Trophoblast cell (in vitro differentiated cells and primary cell): ENCODE data around the gene HOXC6. TPM values are rescaled to one million over a fixed set of nuclear protein-coding genes. Genes with fewer than 3 reads are reported as not detected.
A peak's percentile ranks its signal among the peaks of the same experiment; 100 is the strongest.

Experiments used
- DNase-seq, 2 donors: peaks; one replicate each; pipeline ENCODE4 v3.0.0-alpha.2; 2016
- H2AFZ ChIP-seq: 2 replicates; pipeline ENCODE4 v1.6.1; 2013; ENCODE audit warnings: low read length, moderate library complexity, mild to moderate bottlenecking; ENCODE audit not compliant: insufficient read depth, poor library complexity
- H2AK5ac ChIP-seq: 2 replicates; pipeline ENCODE4 v1.6.1; 2013; ENCODE audit warnings: mild to moderate bottlenecking, low read length
- H2BK120ac ChIP-seq: 2 replicates; pipeline ENCODE4 v1.6.1; 2013; ENCODE audit warnings: low read length, mild to moderate bottlenecking, moderate library complexity; ENCODE audit not compliant: insufficient read depth, poor library complexity
- H2BK12ac ChIP-seq: 2 replicates; pipeline ENCODE4 v1.6.1; 2013; ENCODE audit warnings: mild to moderate bottlenecking, low read length, moderate library complexity
- H2BK5ac ChIP-seq: 2 replicates; pipeline ENCODE4 v1.6.1; 2013; ENCODE audit warnings: low read length, low read depth, moderate library complexity, mild to moderate bottlenecking; ENCODE audit not compliant: poor library complexity
- H3K14ac ChIP-seq: 2 replicates; pipeline ENCODE4 v1.6.1; 2013; ENCODE audit warnings: mild to moderate bottlenecking, low read length
- H3K18ac ChIP-seq: 2 replicates; pipeline ENCODE4 v1.6.1; 2013; ENCODE audit warnings: mild to moderate bottlenecking, low read length
- H3K23ac ChIP-seq: 2 replicates; pipeline ENCODE4 v1.6.1; 2013; ENCODE audit warnings: low read length
- H3K27ac ChIP-seq: 2 replicates; pipeline ENCODE4 v1.5.1; 2013; ENCODE audit warnings: low read depth, mild to moderate bottlenecking, inconsistent platforms, low read length, moderate library complexity
- H3K27me3 ChIP-seq: 2 replicates; pipeline ENCODE4 v1.6.1; 2013; ENCODE audit warnings: inconsistent platforms, mild to moderate bottlenecking, low read length, moderate library complexity; ENCODE audit not compliant: insufficient read depth
- H3K36me3 ChIP-seq, 2 experiments: 1 replicate in 1 of 2; 2 replicates in 1 of 2; pipeline ENCODE4 v1.6.1; 2013; ENCODE audit warnings: low read length in 2 of 2, mild to moderate bottlenecking in 2 of 2, moderate library complexity in 1 of 2; ENCODE audit not compliant: insufficient read depth in 2 of 2, control insufficient read depth in 1 of 2
- H3K4ac ChIP-seq: 2 replicates; pipeline ENCODE4 v1.6.1; 2013; ENCODE audit warnings: low read depth, mild to moderate bottlenecking, low read length, moderate library complexity
- H3K4me1 ChIP-seq, 2 experiments: 1 replicate in 1 of 2; 2 replicates in 1 of 2; pipeline ENCODE4 v1.6.1; 2013; ENCODE audit warnings: low read length in 2 of 2, mild to moderate bottlenecking in 2 of 2, moderate library complexity in 1 of 2; ENCODE audit not compliant: insufficient read depth in 2 of 2, control insufficient read depth in 1 of 2
- H3K4me2 ChIP-seq: 2 replicates; pipeline ENCODE4 v1.6.1; 2013; ENCODE audit warnings: inconsistent platforms, mild to moderate bottlenecking, low read length, moderate library complexity
- H3K4me3 ChIP-seq: 2 replicates; pipeline ENCODE4 v1.5.1; 2013; ENCODE audit warnings: mild to moderate bottlenecking, low read depth, low read length, inconsistent platforms
- H3K79me1 ChIP-seq: one replicate; pipeline ENCODE4 v1.6.1; 2013; ENCODE audit warnings: low read length
- H3K79me2 ChIP-seq: 2 replicates; pipeline ENCODE4 v1.6.1; 2013; ENCODE audit warnings: low read length, mild to moderate bottlenecking; ENCODE audit not compliant: control insufficient read depth, insufficient read depth, poor library complexity
- H3K9ac ChIP-seq: 2 replicates; pipeline ENCODE4 v1.6.1; 2013; ENCODE audit warnings: mild to moderate bottlenecking, low read length
- H3K9me3 ChIP-seq: 2 replicates; pipeline ENCODE4 v1.6.1; 2013; ENCODE audit warnings: low read depth, mild to moderate bottlenecking, control low read depth, inconsistent platforms, low read length; ENCODE audit not compliant: insufficient read depth
- H4K12ac ChIP-seq: 2 replicates; pipeline ENCODE4 v1.6.1; 2013; ENCODE audit warnings: low read depth, mild to moderate bottlenecking, low read length, moderate library complexity
- H4K8ac ChIP-seq: 2 replicates; pipeline ENCODE4 v1.6.1; 2013; ENCODE audit warnings: low read depth, mild to moderate bottlenecking, low read length, moderate library complexity
- H4K91ac ChIP-seq: one replicate; pipeline ENCODE4 v1.6.1; 2013; ENCODE audit warnings: low read depth, mild to moderate bottlenecking, low read length, moderate library complexity
- WGBS: extraction: QIAGEN DNeasy Blood & Tissue Kit; methylation state at CpG from one replicate; pipeline ENCODE4 v1.1.7; 2013; ENCODE audit warnings: missing lambda C conversion rate; ENCODE audit not compliant: insufficient read length, insufficient coverage; ENCODE audit errors: extremely low coverage; 5-methylcytosine and 5-hydroxymethylcytosine counted together
- polyA plus RNA-seq: library from polyadenylated mRNA; stranded (reverse); fragments of 200-250 nt; gene quantifications from 2 replicates; pipeline ENCODE4 v1.2.3, GENCODE V29; 2013

Gene HOXC6
- polyA plus RNA-seq: 0.10 and 0.25 TPM in 2 replicates

- peak; percentile 26 to 55 for DNase-seq
- H2AFZ ChIP-seq: no peak within 1 kb of the TSS
- H3K9ac ChIP-seq: no peak within 1 kb of the TSS
- H2BK120ac ChIP-seq: no peak within 1 kb of the TSS
- peak within 1 kb of the TSS; percentile 20 for H3K4me2 ChIP-seq
- no peak within 1 kb of the TSS for H3K4ac ChIP-seq
- H2AK5ac ChIP-seq: no peak within 1 kb of the TSS
- no peak within 1 kb of the TSS for H3K14ac ChIP-seq
- no CpG with 5 or more reads among the region's 36 CpGs for WGBS
- H3K4me3 ChIP-seq: no peak within 1 kb of the TSS
- H2BK5ac ChIP-seq: no peak within 1 kb of the TSS
- H2BK12ac ChIP-seq: no peak within 1 kb of the TSS
- no peak within 1 kb of the TSS for H4K12ac ChIP-seq
- no peak within 1 kb of the TSS for H3K23ac ChIP-seq
- H4K91ac ChIP-seq: no peak within 1 kb of the TSS
- no peaks in the 10 kb centered on the region for H3K79me1 ChIP-seq
- no peaks in the 10 kb centered on the region for H3K79me2 ChIP-seq
- H3K36me3 ChIP-seq: no peaks in the 10 kb centered on the region
- peaks cover 84% of the 10 kb centered on the region for H3K27me3 ChIP-seq
- peaks cover 4% of the 10 kb centered on the region for H3K9me3 ChIP-seq
- no peak within 1 kb of the TSS for H4K8ac ChIP-seq
- H3K18ac ChIP-seq: no peak within 1 kb of the TSS
- H3K27ac ChIP-seq: no peak within 1 kb of the TSS
- H3K4me1 ChIP-seq: peaks cover 3 to 5% of the 10 kb centered on the region in 2 experiments
Measured at GRCh38 chr12:54028314-54029201, at the start of gene HOXC6. Gene HOXC6, plus strand, starts transcription at chr12:54028440. Its CDS starts 82 bp downstream, at chr12:54028522.

GRCh38 chr12:53978477-53979356, 49.5 kb upstream of the HOXC6 start:
- H3K27me3 ChIP-seq: peaks cover 89% of the 10 kb centered on the region
- H2BK12ac ChIP-seq: no peak overlapping the region
- no peak overlapping the region for H4K91ac ChIP-seq
- H4K12ac ChIP-seq: no peak overlapping the region
- H3K36me3 ChIP-seq: no peaks in the 10 kb centered on the region
- no CpG with 5 or more reads among the region's 15 CpGs for WGBS
- no peak overlapping the region for H3K23ac ChIP-seq
- no peak overlapping the region for H3K18ac ChIP-seq
- no peak overlapping the region for H3K4me2 ChIP-seq
- H3K14ac ChIP-seq: no peak overlapping the region
- H3K4me3 ChIP-seq: no peak overlapping the region
- peaks cover 24% of the 10 kb centered on the region for H3K9me3 ChIP-seq
- H3K4me1 ChIP-seq: peaks cover 2 to 5% of the 10 kb centered on the region in 2 experiments
- H3K79me1 ChIP-seq: no peaks in the 10 kb centered on the region
- H2BK120ac ChIP-seq: no peak overlapping the region
- H2AK5ac ChIP-seq: no peak overlapping the region
- H2AFZ ChIP-seq: no peak overlapping the region
- H4K8ac ChIP-seq: no peak overlapping the region
- no peak for DNase-seq
- H3K79me2 ChIP-seq: no peaks in the 10 kb centered on the region
- H2BK5ac ChIP-seq: no peak overlapping the region
- H3K4ac ChIP-seq: no peak overlapping the region
- H3K9ac ChIP-seq: no peak overlapping the region
- H3K27ac ChIP-seq: no peak overlapping the region

- Histone ChIP-seq H2AK5ac (no peak overlapping the region), H4K91ac (no peak overlapping the region), H3K23ac (no peak overlapping the region), H3K27me3 (peaks cover 90% of the 10 kb centered on the region), H2BK12ac (no peak overlapping the region), H2BK5ac (no peak overlapping the region), H3K9me3 (peaks cover 32% of the 10 kb centered on the region), H3K14ac (no peak overlapping the region), H4K8ac (no peak overlapping the region), H3K4me2 (no peak overlapping the region), H3K4me1 (peaks cover 0 to 4% of the 10 kb centered on the region in 2 experiments), H3K27ac (no peak overlapping the region), H3K9ac (no peak overlapping the region), H2AFZ (no peak overlapping the region), H3K4ac (no peak overlapping the region), H4K12ac (no peak overlapping the region), H3K4me3 (no peak overlapping the region), H2BK120ac (no peak overlapping the region), H3K79me2 (no peaks in the 10 kb centered on the region), H3K18ac (no peak overlapping the region), H3K36me3 (no peaks in the 10 kb centered on the region), H3K79me1 (no peaks in the 10 kb centered on the region)
- DNase-seq: no peak
- no CpG with 5 or more reads among the region's 7 CpGs for WGBS
Measured at GRCh38 chr12:53980104-53980801, 48.0 kb upstream of the HOXC6 start.
